Measurements from ENCODE around the gene TMEM200C.
"Not testable (repeated sequence)": the region's sequence is repeated elsewhere in the genome, so short reads cannot be mapped to it uniquely, and the experiment has no call there.

TMEM200C gene

GRCh38 chr18:5892823-5893431 lies 2.4 kb downstream of the TMEM200C start:
- DNase-seq (ENCODE audit: low read depth, low spot score): no peak

GRCh38 chr18:5891854-5892215 lies 3.5 kb downstream of the TMEM200C start:
- DNase-seq (ENCODE audit: low read depth, low spot score): no peak

DNA sequence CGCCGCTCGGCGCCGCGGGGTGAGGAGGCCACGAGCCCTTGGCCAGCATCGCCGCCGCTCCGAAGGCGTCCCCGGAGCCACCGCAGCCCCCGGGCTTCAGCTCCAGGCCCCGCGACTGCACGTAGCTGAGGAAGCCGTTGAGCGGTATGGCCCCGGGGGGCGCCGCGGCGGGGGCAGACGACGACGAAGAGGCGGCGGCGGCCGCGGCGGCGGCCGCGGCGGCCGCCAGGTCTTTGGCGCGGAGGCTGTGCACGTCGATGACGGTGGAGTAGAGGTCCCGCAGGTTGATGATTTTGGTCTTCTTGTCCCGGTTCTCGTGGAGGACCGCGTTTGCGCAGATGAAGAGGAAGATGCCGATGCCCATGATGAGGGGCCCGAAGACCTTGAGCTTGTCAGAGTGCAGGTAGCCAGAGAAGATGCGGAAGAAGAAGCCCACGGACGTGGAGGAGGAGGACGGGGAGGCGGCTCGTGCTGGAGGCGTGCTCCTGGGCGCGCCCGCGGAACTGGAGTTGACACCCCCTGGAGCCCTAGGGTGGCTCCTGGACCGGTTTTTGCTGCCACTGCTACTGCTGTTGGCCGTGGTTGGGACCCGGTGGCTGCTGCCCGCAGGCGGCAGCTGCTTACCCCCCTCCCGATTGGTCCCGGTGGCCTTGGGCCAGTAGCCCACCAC lies 4.0 kb downstream of the TMEM200C start:
- no peak for DNase-seq (ENCODE audit: low read depth, low spot score)

DNA sequence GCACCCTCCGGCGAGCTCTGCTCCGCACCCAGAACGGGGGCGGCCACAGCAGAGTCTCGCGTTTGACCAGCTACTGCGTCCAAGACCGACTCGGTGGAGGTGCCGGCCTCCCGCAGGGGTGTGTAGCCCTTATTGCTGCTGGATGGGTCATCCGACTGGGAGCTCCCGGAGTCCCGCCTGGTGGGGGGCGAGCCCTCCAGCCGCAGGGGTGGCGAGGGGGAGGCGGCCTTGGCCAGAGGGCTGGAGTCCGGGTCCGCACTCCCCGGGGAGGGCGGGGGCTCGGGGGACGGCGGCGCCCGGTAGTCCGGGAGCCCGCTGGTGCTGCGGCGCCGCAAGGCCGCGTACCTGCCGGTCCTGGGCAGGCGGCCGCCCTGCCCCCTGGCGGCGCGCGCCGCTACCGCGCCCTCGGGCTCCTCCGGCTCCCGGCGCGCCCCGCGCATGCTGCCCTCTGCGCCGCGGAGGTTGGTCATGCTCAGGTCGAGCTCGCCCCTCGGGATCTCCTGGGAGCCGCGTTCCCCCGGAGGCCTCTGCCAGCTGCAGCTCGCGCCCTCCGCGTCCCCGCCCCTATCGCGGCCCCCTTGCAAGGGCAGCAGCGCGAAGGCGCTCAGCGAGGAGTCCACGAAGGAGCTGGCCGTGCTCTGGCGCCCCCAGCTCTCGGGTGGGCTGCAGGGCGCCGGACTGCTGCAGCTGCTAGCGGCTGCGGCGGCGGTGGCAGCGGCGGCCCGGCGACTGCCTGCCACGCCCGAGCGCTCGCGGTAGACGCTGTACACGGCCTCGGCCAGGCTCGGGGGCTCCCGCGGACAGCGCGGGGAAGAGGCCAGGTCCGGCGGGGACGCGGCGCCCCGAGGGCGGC lies 4.8 kb downstream of the TMEM200C start:
- no peak for DNase-seq (ENCODE audit: low read depth, low spot score)

- DNase-seq (ENCODE audit: low read depth, low spot score): no peak
These were observed 10.0 kb downstream of the TMEM200C start for GRCh38 chr18:5885361-5885760.

GRCh38 chr18:5884375-5884774 lies 10.9 kb downstream of the TMEM200C start:
- DNase-seq (ENCODE audit: low read depth, low spot score): no peak

GRCh38 chr18:5879479-5879882 lies 15.8 kb downstream of the TMEM200C start:
- no peak for DNase-seq (ENCODE audit: low read depth, low spot score)

GRCh38 chr18:5876891-5877290 lies 18.4 kb downstream of the TMEM200C start:
- no peak for DNase-seq (ENCODE audit: low read depth, low spot score)

DNA sequence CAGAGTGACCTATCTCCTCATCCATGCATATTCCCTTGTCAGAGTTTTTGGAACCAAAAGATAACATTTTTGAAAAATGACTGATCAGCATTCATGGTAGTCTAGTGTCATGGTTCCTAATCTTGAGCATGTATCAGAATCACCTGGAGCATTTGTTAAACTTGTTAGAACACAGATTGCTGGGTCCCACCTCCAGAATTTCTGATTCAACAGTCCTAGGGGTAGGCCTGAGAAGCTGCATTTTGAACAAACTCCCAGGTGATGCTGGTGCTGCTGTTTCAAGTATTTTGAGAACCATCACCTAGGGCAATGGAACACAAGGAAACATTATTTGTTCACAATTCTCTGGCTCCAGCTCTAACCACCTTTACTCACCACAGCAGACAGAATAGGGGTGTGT lies 21.0 kb downstream of the TMEM200C start:
- DNase-seq (ENCODE audit: low read depth, low spot score): no peak

- no peak for DNase-seq (ENCODE audit: low read depth, low spot score)
These were observed 22.4 kb downstream of the TMEM200C start for GRCh38 chr18:5872886-5873285.

DNA sequence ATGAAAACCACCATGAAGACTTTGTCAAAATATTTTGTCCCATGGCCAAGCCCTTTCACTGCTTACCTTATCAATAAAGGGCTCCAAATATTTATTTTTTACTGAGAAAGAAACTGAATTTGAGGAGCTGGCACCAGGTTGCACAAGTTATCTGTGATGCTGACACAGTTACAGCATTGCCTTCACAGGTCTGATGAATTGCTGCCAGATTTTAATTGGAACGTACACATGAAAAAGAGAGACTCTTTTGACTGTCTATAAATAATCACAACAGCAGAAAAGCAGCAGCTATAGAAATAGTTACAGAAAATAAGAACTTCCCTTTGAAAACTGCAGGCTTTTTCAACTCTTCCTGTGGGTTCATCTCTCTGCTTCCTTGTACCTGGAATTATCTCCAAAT lies 23.9 kb downstream of the TMEM200C start:
- DNase-seq (ENCODE audit: low read depth, low spot score): no peak

DNA sequence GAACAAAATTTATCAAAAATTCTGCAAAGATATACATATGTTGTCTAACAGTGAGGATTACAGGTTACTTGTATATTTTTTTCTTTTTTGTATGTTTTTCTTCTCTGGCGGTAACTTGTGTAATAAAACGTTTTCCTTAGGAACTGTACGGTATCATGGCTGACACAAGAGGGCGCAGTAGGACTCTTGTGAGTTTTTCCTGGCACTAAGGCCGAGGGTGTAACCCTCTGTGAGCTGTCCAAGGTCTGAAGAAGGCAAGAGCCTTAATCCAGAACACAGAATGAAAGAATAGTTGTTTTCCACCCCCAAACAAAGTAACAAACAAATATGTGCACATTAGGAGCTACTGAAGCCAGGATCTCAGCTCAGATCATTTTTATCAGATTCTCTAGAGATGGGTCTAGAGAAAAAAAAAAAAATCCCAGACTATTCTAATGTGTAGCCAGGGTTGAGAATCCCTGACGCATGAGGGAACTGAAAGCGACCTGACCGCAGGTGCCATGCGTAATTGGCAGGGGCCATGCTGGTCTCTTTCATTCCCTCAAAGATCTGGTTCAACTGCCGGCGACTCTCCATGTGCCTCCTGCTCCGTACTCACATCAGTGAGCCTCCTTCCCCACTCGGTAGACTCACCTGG lies 27.0 kb downstream of the TMEM200C start:
- peak; percentile 47 for DNase-seq (ENCODE audit: low read depth, low spot score)

- DNase-seq (ENCODE audit: low read depth, low spot score): no peak
These were observed 29.8 kb downstream of the TMEM200C start for GRCh38 chr18:5865521-5865920.

DNA sequence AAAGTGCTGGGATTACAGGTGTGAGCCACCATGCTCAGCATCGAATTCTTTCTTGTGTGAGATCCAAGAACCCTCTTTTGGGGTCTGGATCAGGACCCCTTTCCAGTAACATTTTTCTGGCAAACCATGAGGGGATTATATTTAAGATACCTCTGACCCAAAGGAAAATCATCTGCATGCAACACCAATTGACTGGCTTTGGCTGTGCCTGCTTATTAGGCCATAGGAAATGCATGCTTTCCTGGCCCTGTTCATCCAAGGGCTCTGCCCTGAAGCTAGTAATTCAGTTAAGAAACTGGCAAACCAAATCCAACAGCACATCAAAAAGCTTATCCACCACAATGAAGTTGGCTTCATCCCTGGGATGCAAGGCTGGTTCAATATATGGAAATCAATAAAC lies 33.2 kb downstream of the TMEM200C start:
- DNase-seq (ENCODE audit: low read depth, low spot score): not testable (repeated sequence)

DNA sequence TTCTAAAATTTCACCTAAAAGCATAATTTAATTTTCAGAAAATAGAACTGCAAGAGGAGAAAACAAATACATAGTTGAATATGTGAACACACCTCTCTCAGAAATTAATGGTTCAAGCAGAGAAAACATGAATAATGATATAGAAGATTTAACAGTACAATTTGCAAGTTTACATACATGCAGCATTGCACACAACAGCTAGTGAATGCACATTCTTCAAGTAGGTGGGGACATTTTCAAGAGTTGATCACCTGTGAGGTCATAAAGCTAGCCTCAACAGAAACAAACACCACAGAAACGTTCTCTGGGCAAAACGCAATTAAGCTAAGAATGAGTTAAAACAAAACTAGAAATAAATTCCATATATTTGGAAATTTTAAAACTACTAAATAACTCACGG lies 38.1 kb downstream of the TMEM200C start:
- DNase-seq (ENCODE audit: low read depth, low spot score): no peak

DNA sequence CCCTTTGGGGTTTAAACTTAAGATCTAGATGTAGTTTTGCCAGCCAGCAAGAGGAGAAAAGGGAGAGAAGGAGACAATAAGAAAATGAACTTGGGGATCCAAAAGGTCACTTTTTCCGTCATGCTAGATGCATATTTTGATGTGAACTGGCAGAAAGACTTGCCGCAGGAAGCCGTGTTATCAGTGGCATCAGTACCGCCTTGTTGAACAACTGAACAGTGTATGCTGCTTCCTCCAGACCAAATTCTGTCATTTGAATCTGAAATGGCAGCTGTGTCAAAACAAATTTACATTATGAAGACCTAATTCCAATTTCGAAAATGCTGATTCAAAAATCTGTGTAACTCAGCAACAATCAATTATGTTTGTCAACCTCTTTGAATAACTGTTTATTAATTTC lies 42.1 kb downstream of the TMEM200C start:
- no peak for DNase-seq (ENCODE audit: low read depth, low spot score)

GRCh38 chr18:5851998-5852397 lies 43.3 kb downstream of the TMEM200C start:
- no peak for DNase-seq (ENCODE audit: low read depth, low spot score)

DNA sequence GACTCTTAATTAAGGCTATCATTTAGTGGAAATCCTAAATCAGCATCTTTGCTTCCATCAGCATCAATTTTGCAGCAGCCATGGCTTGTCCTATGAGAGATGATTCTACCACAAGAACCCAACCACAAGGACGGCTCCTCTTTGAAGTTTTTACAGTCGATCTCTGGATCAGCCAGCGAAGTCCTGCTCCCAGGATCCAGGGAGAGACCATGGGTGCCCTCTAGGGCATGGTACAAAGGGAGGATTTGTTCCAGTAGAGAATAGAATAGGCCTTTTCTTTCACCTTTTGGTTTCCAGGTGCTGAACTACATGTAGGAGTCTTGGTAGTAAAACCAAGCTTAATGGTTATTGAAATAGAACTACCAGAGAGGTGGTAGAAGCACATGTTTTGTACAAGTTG lies 52.7 kb downstream of the TMEM200C start:
- no peak for DNase-seq (ENCODE audit: low read depth, low spot score)

- DNase-seq (ENCODE audit: low read depth, low spot score): no peak
These were observed 53.8 kb downstream of the TMEM200C start for GRCh38 chr18:5841518-5841917.

DNA sequence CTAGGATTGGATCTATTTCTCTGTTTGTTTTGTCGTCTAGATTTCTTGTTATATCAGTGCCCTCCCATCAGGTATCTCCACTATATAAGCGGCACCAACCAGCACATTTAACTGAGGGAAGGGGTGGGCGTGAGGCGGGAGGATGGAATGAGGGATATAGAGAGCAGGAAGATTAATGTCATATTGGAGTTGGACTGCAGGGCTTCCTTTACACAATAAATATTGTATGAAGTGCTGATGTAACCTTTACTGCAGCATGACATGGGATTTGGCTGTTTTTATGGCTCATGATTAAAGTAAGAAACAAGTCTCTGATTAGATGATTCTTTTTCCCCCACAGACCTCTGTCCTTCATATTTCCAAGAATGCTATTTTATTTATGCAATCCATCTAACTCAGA lies 54.8 kb downstream of the TMEM200C start:
- no peak for DNase-seq (ENCODE audit: low read depth, low spot score)

DNA sequence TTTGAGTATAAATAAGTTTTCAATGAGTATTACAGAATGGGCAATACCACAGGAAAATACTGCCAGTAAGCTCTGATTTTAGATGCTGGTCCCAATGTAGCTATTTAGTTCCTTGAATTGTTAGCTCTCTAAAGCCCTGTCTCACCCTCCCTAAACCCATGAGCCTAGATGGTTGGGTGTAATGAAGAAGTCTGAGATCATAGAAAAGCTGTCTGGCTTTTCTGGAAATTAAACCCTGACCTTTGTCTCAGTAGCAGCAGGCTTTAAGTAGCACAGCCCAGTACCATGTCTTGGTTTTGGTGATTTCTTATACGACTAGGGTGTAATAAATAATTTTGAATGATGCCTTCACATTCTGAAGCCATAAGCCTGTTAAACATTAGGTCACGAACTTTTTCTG lies 55.3 kb downstream of the TMEM200C start:
- no peak for DNase-seq (ENCODE audit: low read depth, low spot score)

GRCh38 chr18:5839102-5839501 lies 56.2 kb downstream of the TMEM200C start:
- no peak for DNase-seq (ENCODE audit: low read depth, low spot score)

All from brain pericyte (primary cell).